ENCODE measurements around the gene SLC22A2.
"Not testable (repeated sequence)": the region's sequence is repeated elsewhere in the genome, so short reads cannot be mapped to it uniquely, and the experiment has no call there.

SLC22A2 gene

DNA sequence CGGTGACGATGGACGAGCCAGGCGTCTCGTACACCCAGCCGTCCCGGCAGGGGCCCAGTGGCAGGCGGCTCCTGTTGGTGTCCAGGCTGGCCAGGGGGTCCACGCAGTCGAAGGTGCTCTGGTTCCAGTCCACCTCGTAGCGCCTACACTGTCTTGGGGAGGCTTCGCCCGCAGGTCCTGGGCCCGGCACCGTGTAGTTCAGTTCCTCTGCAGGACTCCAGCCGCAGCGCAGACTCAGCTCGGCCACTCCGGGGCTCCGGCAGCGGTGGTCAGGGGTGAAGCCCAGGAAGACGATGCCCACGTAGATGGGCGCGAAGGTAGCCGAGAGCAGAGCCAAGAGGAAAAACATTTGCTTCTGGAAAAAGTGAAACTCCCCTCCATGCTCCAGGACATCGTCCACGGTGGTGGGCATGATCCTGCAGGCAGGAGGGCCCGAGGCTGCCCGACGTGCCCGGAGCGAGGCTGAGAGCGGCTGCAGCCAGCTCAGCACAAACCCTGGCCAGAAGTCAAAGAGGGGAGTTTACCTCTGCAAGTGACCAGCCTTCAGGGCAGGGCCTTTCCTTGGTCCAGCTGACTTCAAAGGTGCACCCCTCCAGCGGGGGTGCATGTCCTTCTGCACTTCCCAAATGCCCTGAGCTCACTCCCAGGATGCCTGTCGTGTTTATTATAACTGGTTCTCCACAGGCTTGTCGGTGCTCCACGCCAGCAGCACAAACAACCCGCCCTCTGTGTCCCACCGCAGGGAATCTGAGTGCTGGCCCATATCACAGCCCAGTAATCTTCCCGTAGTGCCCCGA is at the start of gene SLC22A2:
SLC22A2 (minus strand) TSS at position 476 of the 797 bp plus-strand sequence; CDS start at position 412, 64 bp downstream.
- no peak for DNase-seq

DNA sequence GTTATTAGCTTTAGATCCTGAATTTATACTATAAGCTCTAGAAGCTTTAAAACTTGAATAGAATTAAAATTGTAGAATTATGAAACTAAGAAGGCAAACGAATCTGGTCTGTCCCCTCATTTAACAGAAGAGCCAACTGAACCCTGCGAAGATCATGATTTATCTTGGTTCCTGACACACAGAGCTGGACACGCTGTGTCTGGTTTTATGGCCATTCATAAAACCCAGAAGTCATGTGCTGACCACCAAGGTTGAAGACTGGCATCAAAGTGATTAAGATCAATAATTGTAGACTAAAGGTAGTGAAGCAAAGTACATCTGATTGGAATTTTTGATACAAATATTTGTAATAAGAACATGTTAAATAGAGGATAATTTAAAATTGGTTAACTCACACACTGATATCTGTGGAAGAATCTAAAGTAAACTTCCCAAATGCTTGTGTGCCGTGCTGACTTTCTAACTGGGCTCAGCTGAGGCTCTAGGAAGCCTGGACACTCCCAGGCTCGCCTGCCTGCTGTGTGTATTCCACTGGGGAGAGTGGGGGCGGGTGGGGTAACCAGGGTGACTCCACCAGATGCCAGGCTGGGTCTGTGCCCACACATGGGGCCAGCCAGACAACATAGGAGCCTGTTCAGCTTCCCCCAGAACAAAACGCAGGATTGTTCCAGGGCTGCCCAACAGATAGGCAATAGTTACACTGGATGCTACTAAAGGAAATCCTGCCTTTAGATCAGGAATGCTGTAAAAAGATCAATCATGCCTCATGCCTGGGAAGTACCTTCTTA is 47.5 kb upstream of the SLC22A2 start:
- no peak for DNase-seq

DNA sequence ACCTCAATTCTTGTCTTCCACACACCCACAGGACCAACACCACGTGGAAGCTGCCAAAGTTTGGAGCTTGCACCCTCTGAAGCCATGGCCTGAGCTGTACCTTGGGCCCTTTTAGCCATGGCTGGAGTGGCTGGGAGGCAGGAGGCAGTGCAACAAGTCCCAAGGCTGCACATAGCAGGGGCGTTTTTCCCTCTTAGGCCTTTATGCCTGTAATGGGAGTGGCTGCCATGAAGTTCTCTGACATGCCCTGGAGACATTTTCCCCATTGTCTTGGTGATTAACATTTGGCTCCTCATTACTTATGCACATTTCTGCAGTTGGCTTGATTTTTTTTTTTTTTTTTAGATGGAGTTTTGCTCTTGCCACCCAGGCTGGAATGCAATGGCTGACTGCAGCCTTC is 45.2 kb upstream of the SLC22A2 start:
- no peak for DNase-seq

DNA sequence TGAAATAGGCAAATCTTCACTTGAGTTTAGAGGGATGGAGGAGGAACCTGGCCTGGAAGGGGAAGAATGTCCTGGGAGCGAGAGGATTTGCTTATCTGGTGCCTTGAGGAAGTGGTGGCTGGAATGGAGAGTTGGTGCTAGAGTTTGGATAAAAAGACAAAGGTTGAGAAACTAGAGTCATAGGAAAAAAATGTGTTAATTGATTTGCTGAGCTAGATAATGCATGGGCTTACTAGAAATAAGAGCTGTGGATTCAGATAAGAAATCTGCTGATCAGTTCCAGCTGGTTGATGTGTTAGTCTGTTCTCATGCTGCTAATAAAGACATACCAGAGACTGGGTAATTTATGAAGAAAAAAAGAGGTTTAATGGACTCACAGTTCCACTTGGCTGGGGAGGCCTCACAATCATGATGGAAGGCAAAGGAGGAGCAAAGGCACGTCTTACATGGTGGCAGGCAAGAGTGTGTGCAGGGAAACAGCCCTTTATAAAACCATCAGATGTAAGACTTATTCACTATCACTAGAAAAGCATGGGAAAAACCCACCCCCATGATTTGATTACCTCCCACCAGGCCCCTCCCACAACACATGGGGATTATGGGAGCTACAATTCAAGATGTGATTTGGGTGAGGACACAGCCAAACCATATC is 43.9 kb upstream of the SLC22A2 start:
- not testable (repeated sequence) for DNase-seq

DNA sequence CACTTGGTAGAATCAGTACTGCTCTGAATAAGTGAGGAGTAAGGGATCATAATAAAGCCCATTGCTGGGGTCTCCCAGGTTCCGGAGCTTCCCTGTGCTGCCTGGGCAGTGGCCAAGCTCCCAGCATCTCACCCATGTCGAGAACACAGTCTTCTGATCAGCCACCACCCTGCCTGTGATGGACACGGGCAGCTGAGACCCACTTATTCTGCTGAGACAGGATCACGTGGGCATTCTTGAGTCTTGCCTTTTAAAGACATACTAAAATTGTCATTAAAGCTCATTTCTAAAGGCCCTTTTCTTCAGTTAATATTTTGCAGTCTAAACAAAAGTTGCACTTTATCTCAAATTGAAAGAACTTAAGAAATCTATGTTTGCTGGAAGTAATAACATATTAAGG is 42.7 kb upstream of the SLC22A2 start:
- no peak for DNase-seq

DNA sequence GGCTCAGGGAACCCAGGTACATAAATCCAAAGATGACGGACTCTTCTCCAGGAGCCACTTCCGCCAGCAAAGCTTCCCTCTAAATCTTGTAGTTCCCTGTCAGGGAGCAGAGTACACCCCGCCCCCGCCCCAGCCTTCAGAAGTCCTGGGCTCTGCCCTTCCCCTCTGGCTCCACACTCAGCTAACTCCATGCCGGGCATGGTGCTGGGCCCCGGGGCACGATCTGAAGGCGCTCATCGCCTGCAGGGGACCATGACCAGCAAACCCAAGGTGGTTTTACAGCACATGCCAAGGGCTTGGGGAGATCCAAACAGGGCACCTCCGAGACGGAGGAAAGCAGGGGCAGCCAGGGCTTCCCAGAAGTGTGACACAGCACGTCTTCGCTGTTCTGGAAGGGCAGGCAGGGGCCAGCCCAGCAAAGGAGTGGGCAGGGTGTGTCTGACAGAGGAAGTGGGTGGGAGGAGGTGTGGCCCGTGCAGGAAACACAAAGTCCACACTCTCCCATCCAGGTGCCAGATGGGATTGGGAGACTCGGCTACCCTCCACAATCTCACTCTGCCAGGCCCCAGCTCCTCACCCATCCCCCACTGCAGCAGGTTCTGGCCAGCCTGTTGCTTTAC is 41.6 kb upstream of the SLC22A2 start:
- DNase-seq, result no peak

DNA sequence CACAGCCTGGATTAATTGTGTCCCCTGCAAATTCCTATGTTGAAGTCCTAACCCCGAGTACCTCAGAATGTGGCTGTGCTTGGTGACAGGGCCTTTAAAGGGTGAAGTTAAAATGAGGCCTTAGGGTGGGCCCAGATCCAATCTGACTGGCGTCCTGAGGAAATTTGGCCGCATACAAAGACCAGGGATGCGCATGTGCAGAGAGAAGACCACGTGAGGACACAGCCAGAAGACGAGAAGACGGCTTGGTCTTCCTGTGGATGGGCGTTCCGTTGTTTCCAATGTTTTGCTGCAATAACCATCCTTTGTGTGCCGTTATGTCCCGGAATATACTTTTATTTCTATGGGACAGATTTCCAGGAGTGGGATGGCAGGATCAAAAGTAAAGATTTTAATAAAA is 40.9 kb upstream of the SLC22A2 start:
- no peak for DNase-seq

DNA sequence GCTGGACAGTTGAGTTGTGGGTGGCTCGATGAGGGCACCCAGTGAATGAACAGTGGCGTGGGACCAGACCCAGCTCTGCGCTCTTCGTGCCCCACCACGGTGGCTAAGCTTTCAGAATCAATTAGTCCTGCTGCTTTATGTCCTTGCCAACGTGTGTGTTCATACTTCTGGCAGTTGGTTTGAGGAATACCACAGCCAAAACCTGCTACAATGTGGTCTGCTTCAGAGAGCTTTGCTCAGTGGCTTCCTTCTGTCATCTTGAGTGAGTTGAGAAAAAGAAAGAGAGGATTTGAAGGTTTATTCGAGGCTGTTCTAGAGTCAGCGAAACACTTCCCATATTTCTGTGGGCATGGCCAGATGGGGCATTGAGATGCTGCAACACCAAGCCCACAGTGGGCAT is 39.5 kb upstream of the SLC22A2 start:
- DNase-seq, result no peak

DNA sequence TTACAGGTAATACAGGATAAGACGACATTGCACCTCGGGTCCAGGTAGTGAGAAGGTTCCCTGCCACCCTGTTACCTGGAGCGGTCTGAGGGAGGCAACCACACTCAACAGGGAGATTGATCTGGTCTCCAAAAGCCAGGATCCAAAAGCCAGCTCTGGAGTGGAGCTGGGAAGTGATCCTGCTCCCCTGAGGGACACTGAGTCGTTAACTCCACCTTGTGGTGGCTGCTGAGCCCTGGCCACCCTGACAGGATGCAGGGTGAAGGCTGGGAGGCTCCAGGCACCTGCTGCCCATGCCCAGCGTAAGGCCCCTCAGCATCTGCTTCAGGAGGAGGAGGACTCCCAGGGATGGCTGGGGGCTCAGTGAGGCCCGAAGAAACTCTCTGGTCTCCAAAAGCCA is 38.7 kb upstream of the SLC22A2 start:
- peak; percentile 12 for DNase-seq

DNA sequence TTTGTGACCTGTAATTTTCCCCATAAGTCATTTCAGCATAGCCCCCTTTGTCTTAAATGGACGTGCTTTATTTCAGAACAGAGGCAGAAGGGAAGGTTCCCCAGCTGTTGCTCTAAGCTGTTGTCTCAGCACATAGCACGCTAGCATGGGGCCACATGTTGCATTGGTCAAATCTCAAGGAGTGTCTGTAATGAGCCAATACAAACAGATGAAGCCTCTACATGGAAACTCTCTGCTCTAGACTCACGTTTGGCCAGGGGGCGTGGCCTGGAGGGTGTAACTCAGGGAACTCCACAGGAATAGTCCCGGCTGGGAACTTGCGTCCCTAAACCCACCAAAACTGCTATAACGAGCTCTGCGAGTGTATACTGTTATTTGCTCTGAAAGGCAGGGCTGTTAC is 35.2 kb upstream of the SLC22A2 start:
- DNase-seq, result no peak

DNA sequence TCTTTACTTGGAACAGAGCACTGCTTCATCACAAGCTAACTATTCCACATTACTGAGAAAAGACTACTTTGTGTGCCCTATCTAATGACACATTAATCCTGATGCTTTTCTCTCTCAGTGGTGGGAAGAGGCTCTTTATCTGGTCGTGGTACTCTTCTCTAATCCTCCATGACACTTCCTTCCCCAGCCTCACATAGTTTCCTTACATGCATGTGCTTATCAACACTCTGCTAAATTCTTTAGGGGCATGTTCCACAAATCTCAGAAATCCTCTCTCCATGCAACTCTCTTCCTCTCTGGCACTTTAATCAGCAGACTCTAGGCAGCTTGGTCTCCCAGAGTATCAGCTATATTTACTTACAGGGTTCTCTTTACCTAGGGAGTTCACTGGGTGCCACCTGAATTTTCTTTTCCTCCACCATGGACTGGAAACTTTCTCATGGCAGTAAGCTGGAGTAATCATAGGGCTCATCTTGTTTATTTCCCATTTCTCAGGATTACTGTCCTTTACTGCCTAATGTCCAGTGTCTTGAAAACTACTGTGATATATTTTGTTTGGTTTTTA is 27.0 kb upstream of the SLC22A2 start:
- no peak for DNase-seq

DNA sequence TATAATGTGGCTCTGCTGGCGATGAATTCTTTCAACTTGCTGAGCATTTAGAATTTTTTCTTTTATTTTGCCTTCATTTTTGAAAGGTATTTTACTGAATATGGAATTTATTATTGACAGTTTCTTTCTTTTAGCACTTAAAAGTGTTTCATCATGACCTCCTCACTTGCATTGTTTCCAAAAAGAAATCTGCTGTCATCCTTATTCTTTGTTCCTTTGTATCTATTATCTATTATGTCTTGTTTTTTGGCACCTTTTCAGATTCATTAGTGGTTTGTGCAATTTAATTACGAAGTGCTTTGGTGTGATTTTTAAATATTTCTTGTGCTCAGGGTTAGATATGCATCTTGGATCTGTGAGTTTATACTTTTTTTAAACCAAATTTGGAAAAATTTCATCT is 26.0 kb upstream of the SLC22A2 start:
- no peak for DNase-seq

DNA sequence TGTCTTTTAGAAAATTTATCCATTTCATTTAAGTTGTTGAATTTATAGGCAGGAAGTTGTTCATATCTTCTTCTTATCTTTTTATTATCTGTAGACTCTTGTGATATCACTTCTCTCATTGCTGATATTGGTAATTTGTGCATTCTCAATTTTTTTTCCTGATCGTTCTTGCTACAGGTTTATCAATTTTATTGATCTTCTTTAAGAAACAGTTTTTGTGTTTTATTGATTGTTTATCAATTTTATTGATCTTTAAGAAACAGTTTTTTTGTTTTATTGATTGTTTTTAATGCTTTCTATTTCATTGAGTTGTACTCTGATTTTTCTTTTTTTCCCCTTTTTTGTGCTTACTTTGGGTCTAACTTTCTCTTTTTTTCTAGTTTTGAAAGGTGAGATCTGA is 23.8 kb upstream of the SLC22A2 start:
- DNase-seq, result no peak

DNA sequence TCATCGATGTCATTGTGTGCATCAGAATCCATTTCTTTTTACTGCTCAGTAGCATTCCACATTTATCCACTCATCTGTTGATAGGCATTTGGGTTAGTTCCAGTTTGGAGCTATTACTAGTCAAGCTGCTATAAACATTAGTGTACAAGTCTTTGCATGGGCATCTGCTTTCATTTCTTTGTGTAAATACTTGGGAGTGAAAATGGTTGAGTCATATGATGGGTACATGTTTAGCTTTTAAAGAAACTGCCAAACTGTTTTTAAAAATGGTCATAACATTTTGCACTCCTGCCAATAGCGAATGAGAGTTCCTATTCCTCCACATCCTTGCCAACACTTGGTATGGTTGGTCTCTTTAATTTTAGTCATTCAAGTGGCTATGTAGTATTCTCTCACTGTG is 21.2 kb upstream of the SLC22A2 start:
- no peak for DNase-seq

DNA sequence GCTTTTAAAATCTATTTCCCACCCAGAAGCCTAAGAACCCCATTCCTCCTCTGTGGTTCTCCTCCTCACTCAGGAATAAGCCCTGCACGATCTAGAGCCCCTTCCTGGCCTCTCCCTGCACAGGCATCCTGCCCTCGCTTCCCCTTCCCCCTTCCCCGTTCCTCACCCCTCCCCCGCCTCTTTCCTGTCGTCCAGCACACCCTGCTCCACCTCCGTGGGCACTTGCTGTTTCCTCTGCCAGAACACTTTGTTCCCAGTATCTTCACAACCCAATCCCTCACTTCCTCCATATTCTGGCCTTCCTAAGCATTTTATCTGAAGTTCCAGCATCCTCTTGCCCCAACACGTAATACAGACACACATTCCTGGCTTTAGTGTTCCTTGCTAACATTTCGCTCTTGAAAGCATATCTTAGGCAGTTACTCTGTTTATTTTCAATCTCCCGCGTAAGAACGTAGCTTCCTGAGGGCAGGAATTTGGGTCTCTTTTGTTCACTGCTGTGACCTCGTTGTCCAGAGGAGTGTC is 20.2 kb upstream of the SLC22A2 start:
- DNase-seq, result no peak

DNA sequence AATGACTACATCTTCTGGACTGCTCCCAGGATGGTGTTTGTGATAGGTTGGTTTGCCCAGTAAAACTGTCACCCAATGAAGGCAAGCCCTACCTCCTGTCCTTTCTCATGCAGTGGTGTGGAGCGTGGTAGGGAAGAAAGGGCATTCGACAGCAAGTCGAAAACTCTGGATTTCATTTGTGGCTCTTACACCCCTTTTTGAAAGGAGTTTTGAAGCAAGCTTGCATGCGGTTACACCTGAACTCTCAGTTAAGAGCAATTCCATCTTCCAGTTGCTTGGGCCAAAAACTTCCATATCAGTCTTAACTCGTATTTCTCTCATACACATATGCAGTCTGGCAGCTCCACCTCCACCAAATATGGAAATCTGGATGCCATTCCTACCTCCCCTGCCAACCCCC is 19.7 kb upstream of the SLC22A2 start:
- DNase-seq, result no peak

DNA sequence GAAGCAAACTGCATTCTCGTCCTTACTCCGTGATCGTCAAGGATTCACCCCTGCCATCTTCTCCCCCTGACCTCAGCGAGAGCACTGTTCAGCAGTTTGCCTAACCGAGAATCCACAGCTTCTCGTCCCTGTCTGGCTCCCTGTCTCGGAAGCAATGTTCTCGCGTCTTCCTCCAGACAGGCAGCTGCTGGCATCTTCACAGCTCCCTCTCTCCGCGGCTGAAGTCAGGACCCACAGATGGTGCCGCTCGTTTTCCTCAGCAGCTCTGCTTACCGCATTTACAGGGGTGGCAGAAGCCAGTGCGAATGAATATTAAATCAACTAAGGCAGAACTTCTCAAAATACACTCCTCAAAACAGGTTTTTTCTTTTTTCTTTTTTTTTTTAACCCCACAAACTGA is 18.9 kb upstream of the SLC22A2 start:
- DNase-seq, result no peak

DNA sequence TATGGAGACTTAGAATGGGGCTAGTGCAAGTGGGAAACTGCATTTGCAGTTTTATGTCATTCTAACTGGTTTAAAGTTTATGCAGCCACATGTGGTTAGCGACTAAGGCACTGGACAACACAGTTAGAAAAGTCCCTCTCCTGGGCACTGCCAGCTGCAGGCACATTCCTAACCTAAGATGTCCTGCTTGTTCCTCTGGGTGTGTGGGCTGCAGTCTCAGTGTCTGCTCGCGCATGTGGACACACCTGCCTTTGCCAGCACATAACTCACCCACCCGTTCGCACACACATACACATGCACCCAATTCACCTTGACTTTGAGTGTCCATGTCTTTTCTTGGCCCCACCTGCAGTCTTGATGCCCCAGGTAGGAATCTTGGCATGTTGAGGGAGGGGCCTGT is 18.5 kb upstream of the SLC22A2 start:
- no peak for DNase-seq

DNA sequence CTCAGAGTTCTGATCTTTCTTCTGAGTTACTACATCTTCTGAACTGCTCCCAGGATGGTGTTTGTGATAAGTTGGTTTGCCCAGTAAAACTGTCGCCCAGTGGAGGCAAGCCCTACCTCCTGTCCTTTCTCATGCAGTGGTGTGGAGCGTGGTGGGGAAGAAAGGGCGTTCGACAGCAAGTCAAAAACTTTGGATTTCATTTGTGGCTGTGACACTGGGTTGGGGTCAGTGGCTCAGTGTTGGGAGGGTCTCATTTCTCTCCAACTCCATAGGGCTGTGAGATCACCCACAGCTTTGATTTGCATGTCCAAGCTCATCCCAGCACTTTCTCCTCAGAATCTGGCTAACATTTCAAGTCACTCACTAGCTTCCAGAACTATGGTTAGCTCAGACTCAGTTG is 17.5 kb upstream of the SLC22A2 start:
- DNase-seq, result no peak

DNA sequence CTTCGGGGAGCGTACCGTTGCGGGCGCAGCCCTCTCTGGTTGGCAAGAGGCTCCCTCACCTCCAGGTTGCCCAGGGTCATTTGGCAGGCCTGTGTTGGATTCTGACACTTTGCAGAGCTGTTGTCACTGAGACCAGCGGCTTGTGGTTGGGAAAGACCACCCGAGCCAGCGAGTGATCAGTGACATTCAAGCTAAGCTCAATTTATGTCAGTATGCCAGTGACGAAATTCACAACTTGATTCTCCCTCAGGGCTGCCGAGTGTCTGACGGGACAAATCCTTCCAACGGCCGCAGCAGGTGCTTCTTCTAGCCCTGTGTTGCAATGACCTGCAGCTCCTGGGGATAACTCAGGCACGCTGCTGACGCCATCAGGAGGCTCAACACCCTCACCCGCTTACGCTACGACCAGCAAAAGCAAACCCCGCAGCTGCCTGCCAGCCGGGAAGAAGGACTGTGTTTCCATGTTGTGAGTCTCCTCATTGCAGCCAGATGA is 16.9 kb upstream of the SLC22A2 start:
- no peak for DNase-seq

DNA sequence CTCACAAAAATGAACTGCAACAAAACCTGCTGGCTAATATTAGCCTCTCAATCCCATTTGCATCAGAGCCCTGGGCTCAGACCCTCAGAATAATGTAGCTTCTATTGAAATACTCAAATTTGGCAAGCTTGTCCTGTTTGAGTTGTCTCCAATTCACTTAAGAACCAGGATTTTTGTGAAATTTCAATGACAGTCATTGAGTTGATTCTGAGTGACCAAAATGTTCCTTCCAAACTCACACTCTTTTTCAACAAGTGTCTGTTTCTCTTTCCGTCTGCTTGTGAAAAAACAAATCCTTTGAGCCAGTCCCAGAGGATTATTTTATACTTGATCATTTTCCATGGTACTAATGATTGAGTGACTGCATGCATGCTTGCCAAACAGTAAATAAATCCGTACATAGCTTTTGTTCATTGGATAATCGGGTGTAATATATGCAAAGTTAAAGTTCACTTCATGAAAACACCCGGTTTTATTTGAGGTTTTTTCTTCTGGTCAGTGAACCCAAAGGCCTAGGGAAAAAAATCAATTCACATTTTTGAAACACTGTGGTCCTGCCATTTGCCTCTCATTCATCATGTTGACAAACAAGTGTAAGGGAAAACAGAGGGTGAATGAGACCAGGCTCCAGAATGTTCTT is 16.4 kb upstream of the SLC22A2 start:
- no peak for DNase-seq

DNA sequence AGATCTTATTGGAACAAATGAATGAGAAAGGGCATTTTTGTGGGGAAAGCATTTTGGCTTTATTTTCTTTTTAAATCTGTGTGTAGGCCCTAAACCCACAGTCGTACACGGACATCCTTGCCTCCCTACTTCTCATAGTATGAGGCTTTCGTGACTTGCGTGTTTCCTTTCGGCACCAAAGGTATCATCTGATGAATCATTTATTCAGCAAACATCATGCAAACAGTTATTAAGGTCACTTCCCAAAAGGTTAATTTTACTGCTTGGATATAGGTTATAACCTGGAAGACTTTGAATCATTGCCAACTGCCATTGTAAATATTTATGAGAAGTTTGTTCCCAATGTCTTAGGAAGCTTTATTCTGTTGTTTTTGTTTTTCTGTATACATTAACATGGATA is 15.1 kb upstream of the SLC22A2 start:
- no peak for DNase-seq

Measured in NCI-H82 (cell line).